CD1c-positive myeloid dendritic cell (primary cell): ENCODE data around the gene MAPT.
A peak's percentile ranks its signal among the peaks of the same experiment; 100 is the strongest.

Experiments used
- DNase-seq: peaks from one replicate; pipeline ENCODE4 v3.0.0-alpha.2; 2016; ENCODE audit errors: extremely low spot score

MAPT gene

DNA sequence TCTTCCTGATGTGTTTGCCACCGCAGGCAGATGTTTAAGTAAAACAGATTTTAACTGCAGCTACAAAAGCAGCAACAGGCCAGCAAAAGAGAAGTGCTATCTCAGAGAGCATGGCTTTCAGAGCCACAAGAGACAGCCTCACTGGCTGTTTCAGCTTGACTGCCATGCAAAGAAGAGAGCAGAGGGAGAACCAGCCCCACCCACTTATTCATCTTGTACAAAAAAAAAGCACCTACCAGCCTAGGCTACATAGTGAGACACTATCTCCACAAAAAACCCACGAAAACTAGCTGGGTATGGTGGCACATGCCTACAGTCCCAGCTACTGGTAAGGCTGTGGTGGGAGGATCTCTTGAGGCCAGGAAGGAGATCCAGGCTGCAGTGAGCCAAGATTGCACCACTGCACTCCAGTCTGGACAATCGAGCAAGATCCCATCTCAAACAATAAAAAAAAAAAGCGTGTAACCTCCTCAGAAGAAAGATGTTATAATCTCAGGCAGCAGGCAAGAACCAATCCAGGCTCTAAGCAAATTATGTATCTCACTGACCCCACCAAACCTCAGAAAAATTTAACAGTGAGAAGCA is 134.7 kb downstream of the MAPT start:
- DNase-seq = no peak

DNA sequence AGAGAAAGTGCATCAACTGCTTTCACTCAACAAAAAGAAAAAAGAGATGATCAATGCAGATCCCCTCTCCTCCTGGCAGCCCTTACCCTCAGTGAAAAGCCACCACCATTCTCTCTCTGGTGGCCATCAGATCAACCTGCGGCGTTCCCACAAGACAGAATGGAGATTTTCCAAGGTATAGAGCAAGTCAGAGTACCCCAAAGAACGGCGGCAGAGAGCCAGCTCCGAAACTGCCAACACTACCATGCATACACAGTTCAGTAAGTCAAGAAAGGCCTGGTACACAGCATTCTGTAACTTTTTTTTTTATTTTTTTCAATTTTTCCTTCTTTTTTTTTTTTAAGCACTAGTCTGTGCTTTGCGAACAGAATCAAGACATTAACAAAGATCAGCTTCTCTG is 135.3 kb downstream of the MAPT start:
- DNase-seq = no peak

DNA sequence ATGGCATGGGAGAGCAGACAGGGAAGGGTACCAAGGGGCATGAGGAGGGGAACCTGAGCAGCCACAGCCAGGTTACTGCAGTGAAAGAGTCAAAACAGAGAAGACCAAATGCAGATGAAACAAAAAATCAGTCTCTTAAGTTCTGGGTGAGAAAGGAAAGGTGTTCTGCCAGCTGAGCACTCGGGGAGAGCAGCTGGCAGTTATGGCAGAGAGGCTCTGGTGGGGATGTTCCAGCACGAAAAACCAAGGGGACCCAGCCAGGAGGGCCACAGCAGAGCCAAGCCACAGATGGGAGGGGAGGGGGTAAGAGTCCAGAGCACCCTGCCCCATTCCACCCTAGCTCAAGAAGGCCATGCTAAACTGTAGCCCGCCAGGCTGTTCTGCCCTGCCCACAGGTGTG is 136.4 kb downstream of the MAPT start:
- no peak for DNase-seq

DNA sequence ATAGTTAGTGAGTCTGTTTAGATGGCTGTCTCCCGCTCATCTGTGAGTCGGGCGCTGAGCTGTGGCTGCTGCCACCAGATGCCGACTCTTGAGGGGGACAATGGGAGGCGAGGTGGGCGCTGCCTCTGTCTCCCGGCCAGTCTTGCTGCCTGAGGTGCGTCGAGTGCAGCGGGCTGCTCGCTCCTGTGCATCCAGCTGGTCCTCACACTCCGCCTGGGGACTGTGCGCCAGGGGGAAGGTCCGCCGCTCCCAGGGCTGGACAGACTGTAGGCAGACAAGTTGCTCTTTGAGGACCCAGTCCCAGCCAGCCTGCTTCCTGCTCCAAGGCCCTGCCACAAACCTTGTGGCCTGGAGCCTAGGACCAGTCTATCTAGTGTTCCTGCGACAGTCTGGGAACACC is 137.1 kb downstream of the MAPT start:
- no peak for DNase-seq

DNA sequence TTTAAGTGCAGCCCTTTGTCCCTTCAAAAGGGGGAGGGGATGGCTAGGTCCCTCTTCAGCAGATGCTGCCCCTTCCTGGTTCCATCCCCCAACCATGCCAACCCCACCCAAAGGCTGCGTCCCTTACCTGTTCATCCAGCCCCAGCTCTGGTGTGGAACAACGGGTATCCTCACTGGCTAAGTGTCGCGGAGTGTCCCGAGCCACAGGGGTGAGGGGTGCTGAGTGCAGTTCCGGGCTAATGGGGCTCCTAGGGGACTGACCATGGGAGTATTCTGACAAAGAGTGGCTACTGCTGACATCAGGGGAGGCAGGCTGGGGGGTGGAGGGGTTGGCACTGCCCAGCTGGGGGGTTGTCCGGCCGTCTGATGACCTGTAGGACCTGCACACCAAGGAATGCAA is 137.6 kb downstream of the MAPT start:
- DNase-seq = no peak

DNA sequence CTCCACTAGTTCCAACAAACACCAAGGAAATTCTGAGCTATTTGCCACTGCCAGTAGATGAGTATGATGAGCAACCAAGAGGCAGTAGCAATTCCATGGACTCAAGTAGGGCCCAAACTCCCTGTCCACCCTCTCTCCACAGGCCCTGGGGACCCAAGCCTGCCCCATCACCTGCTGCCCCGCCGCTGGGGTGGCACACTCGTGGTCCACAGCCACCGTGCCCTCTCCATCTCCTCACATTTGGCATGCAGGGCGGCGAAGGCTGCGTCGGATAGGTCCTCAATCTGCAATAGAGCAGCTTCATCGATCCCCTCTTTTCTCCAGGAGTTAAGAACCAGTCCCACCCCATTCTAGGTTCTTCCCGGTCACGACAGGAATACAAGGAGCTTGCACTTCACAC is 138.6 kb downstream of the MAPT start:
- no peak for DNase-seq

DNA sequence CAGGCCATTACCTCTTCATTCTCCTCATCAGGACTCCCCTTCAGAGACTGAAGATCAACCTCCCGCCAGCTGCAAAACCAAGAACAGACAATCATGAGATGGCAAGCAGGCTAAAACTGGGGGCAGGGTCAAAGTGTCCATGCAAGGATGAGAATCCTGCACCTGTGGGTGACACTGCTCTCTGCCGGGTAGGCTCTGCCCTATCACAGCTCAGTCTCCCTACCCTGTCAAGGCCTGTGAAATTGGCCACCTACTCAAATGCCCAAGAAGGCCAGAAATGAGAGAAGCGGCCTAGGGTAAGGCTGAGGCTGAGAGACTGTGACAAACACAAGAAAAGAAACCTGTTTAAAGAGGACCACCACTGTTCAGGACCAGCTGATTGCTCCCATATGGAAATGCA is 139.0 kb downstream of the MAPT start:
- DNase-seq = no peak

DNA sequence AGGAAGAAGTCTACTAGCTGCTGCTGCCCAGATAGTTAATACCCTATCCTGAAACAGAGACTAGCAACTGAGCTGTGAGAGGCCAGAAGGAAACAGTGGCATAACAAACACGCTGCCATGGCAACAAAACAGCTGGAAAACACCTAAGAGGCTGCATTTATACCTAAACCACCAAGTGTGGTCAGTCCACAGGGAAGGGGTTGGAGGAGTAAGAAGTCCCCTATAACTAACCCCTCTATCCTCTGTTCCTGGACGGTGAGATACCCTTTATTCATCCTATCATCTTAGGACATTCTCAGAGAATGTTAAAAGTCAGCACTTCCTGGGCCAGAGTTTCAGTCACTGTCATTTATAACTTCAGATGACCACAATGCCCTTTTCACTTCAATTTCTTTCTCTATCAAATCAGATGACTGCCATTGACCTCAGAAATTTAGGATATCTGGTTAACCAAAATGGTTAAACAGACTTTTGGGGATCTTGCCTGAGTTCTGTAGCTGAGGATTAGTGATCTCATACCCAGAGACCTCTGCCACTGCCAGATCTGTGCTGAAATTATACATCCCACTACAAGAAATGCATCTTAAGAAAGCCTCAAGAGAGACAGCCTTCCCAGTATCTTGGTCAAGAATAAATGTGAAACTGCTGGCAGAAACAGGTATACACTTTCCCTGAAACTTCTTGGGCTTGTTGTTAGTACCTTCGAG is 140.9 kb downstream of the MAPT start:
- DNase-seq = no peak

DNA sequence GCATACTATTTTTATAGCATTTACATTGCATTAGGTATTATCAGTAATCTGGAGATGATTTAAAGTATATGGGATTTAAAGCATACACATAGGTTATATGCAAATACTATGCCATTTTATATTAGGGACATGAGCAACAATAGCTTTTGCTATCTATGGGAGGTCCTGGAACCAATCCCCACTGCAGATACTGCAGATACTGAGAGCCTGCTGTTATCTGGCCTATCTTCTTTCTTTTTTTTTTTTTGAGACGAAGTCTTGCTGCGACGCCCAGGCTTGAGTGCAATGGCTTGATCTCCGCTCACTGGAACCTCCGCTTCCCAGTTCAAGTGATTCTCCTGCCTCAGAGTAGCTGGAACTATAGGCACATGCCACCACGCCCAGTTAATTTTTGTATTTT is 142.1 kb downstream of the MAPT start:
- DNase-seq = no peak

DNA sequence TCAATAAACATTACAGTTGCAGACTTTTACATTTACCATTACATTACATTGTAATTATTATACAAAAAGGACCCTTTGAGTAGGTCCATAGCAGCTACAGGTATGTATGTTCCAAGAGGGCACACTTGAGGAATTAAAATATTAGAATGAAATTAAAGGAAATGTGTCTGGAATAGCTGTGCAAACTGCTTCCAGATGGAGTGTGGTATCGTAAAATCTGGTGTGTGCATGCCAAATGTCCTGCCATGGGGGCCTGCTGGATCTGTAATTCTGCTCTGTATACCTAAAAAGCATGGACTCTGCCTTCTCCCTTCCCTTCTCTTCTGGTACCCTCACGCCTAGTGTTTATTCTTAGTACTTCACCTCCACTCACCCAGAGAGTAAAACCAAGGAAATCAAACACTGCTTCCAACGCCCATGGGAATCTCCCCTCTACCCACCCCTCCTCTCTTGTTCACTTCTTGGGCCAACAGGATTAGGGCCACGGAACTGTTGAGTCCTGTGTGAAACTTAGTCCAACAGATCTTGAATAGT is 143.4 kb downstream of the MAPT start:
- DNase-seq = no peak

DNA sequence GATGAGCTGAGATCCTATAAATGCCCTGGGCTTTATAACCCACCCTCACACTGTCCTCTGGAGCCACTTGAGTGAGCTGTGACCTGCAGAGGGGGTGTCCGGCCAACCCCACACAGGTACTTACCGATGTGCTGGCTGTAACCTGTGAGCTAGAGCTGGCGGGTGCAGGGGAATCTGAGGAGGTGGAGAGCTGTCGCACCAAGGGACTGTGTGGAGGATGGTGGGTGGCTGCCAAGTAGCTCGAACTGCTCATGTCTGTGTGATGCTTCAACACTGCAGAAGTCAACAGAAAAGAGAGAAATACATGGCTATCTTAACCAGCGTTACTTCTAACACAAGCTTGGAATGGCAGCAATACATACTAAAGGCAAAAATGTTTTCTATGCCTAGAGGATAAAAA is 144.1 kb downstream of the MAPT start:
- DNase-seq = no peak

DNA sequence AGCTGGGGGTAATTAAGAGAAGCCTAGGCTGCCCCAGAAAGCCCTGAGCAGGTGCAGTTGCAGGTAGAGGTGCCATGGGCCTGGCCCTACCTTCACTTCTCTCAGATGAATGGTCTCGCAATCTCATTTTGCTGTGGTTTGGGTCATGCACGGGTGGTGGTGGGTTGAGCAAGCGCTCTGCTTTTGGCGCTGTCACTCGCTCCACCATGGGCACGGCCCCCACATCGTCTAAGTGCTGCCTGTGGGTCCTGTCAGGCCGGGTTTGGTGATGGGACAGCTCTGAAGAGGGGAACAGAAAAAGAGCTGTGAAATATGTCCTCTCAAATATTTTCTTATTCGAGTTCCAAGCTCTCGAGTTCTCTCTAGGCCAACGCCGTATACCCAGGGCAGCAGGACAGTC is 144.6 kb downstream of the MAPT start:
- DNase-seq = no peak

DNA sequence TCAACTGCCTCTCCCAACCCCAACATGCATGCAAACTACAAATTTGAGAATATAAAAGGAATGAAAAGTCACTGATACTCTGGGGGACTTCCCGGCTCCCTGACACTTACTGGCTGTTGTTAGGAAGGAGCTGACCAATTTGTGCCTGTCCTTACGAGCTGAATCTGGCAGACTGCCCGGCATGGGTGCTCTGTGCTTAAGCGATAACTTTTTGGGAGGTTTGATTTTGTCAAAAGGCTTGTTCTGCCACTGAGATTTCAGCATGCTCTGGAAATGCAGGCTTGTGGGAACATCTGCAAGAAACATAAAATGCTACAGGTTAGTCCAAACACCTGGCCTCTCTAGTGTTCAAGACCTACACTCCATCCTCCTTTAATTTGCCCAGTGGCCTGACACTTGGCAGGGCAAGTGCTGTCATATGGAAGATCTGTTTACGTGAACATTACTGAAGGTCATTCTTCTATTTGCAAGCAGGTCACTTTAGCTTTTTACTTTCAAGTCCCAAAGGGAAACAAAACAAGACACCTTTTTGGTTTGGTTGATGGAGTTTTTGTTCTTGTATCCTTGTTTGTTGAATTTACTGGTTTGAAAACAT is 145.3 kb downstream of the MAPT start:
- no peak for DNase-seq

DNA sequence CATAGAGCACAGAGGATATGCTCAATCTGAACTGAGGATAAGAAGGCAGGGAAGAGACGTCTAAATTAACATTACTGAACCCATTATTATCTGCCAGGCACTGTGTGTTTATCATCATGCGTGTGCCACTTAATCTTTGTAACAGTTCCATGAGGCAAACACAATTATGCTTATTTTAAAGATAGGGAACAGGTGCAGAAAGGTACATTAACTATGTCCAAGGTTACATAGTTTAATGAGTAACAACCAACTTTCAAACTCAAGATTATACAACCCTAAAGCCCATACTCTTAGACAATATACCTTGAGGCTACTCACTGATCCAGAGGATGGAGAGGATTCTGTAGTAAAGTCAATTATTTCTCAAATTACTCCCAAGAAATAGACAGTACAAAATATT is 147.9 kb downstream of the MAPT start:
- no peak for DNase-seq

DNA sequence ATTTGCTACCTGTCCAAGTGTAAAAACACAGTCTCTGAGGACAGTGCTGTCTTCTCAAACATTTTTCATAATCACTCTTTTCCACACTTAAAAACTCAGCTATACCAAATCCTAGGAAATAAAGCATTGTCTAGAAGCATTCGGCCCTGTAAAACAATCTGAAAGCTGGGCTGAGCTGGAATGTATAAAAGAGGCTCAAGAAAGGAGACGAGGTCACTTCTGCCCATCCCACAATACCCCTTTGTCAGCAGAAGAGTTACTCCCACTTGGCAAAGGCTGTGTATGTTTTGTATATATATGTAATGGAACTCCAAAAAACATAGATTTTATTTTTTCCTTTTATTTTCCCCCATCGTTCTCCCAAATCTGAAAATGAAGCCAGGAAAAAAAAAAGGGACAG is 148.6 kb downstream of the MAPT start:
- DNase-seq = no peak

DNA sequence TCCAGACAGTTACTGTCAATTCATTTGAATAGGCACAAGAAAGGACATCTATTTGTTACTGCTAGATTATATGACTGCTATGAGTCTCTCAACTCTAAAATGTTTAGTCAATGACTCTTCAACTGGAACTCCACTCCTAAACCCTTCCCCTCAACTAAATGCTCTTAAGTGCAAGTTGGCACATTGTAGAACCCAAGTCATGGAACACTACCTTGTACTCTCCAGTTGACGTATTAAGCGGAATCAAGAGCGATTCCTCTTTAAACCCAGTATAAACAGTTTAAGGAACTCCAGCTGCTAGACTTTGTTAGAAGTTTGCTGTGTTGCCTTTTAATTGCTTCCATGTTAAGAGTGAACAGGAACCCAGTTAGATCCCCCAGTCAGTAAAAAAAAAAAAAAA is 149.3 kb downstream of the MAPT start:
- no peak for DNase-seq

DNA sequence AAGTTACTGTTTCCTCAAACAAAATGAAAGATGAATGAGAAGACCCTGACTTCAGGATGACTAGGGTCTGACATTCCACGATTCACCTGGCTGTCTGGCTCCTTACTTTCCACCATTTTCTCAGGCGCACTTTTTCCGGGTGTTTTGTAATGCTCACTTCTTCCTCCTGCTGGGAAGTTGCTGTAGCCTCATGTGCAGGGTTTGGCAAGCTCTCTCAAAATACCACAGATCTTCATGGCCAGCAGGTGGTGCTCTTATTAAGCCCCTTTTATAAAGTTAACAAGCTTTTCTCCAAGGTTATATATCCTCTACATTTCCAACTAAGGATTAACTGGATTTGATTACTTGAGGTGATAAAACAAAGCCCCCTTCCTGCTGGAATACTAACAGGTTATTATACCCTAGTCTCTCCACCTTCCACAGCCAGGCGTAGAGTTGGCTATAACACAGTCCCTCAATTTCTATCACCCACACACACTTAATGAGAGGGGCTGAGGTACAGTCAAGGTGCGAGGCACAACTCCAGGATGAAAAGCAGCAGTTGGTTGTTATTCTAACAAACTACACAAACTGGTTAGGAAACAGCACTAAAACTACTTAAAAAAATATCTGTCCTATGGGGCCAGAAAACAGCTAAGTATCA is 150.1 kb downstream of the MAPT start:
- peak; percentile 61 for DNase-seq

DNA sequence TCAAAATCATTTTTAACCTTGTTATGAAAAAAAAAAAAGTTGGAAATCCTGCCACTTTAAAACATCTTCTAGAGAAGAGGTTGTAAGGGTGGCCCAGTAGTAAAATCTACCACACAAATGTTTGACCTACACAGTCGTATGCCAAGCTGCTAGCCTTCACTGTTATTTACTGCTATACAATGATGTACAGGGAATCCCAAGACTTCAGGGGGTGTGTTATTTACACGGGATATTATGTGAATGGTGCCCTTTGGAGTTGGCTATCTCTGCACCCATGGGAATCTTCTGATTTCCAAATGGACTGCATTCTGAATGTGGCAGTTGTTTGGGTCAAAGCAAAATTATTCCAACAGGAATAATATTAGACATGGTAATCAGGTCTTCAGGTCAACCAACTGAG is 150.6 kb downstream of the MAPT start:
- no peak for DNase-seq

DNA sequence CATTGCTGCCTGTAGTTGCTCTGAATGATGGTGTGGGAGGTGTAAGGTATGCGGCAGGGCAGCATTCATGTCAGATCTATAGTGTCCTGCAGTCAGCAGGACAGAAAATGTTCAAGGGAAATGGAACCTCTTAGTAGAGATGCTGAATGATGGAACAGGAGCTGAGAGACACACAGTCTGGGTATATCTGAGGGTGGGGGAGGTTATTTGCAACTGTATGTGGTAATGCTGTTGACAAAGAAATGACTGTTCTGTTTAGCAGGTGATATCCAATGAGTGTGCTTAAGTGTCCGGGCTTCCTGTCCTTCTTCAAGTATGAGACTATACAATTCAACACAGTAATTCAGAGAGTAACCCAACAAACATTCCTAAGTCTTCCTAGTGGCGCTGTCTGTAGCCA is 151.3 kb downstream of the MAPT start:
- no peak for DNase-seq

DNA sequence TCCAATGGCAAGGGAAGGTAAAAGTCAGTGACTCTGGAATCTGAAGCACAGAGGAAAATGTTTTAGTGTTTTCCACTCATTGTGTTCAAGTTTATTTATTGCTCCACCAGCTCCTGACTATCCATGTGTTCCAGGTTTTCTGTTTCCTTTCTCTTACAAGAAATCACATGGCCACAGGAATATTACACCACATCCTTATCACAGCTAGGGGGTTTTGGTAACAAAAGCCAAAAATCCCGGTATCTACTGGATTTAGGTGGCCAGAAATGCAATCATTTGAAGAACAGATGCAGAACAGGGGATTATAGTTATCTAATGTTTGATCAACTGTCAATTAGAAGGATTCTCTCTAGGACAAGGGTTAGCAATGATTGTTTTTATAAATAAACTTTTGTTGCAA is 152.6 kb downstream of the MAPT start:
- no peak for DNase-seq

DNA sequence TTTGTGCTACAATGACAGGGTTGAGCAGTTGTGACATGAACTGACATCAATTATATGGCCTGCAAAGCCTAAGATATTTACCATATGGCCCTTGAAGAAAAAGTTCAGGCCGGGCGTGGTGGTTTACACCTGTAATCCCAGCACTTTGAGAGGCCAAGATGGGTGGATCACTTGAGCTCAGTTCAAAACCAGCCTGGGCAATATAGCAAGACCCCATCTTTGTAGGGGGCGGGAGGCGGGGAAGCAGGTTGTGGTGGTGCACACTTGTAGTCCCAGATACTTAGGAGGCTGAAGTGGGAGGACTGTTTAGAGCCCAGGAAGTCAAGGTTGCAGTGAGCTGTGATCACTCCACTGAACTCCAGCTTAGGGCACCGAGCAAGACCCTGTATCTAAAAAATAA is 153.0 kb downstream of the MAPT start:
- no peak for DNase-seq

DNA sequence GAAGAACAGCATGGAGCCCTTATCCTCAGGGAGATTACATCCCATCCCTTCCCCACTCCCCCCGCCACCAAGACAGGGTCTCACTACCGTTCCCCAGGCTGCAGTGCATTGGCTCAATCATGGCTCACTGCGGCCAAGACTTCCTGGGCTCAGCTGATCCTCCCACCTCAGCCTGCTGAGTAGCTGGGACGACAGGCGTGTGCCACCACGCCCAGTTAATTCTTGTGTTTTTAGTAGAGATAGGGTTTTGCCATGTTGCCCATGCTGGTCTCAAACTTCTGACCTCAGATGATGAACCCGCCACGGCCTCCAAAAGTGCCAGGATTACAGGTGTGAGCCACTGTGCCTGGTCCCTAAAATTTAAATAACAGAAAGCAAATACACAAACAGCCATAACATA is 153.5 kb downstream of the MAPT start:
- DNase-seq = no peak

DNA sequence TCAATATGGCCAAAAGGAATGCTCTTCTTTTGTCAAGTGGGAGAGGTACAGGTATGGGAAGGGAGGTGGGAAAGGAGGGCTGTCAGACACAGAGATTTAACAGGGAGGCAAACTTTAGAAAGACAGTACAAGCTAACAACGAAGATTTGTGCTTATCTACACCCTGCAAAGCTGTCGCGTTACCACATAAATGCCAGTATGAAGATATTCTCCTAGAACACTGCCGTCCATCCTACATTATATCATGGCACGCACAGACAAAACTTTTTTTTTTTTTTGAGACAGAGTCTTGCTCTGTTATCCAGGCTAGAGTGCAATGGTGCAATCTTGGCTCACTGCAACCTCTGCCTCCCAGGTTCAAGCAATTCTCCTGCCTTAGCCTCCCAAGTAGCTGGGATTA is 155.3 kb downstream of the MAPT start:
- DNase-seq = no peak
